ENCODE measurements around the gene NAT16. TPM values are rescaled to one million over a fixed set of nuclear protein-coding genes. Genes with fewer than 3 reads are reported as not detected.
"Not testable (repeated sequence)": the region's sequence is repeated elsewhere in the genome, so short reads cannot be mapped to it uniquely, and the experiment has no call there.

NAT16 gene
- total and polyA plus RNA-seq, 12 donors = 0.14 TPM; not detected in 11

GRCh38 chr7:101134399-101134980 lies 45.6 kb downstream of the NAT16 start:
- H3K36me3 ChIP-seq (replicated peaks in 1 of 2) = no peaks in the 10 kb centered on the region
- H3K27me3 ChIP-seq = no peaks in the 10 kb centered on the region
- no peaks in the 10 kb centered on the region for H3K9me3 ChIP-seq (replicated peaks in 1 of 3)
- peaks cover 0 to 15% of the 10 kb centered on the region in 2 donors for H3K4me1 ChIP-seq (replicated peaks in 1 of 2)
- H3K4me3 ChIP-seq = no peak overlapping the region
- WGBS, 4 donors = 78 to 88% (median 86%) methylated on average over 6 of the region's 6 CpGs
- intact Hi-C loops (cut with DNase I) = loop anchor here (5.0 kb wide), 1 partner anchor 37 kb away; no protein-coding TSS in a partner anchor
- TF ChIP-seq CTCF (IDR thresholded peaks at IDR 0.05) (no peak), POLR2A (IDR thresholded peaks at IDR 0.05) (no peak)
- no peak for DNase-seq
- H3K27ac ChIP-seq = no peak overlapping the region

GRCh38 chr7:101133621-101134398 lies 46.3 kb downstream of the NAT16 start:
- Histone ChIP-seq H3K4me1 (replicated peaks in 1 of 2) (peaks cover 0 to 12% of the 10 kb centered on the region in 2 donors), H3K36me3 (replicated peaks in 1 of 2) (no peaks in the 10 kb centered on the region), H3K4me3 (no peak overlapping the region), H3K27ac (no peak overlapping the region), H3K9me3 (replicated peaks in 1 of 3) (no peaks in the 10 kb centered on the region), H3K27me3 (no peaks in the 10 kb centered on the region)
- DNase-seq = no peak
- intact Hi-C loops (cut with DNase I) = loop anchor here (5.0 kb wide), 1 partner anchor 37 kb away; no protein-coding TSS in a partner anchor
- 78 to 89% (median 86%) methylated on average over 15 of the region's 15 CpGs for WGBS, 4 donors
- TF ChIP-seq POLR2A (IDR thresholded peaks at IDR 0.05) = no peak
- TF ChIP-seq CTCF (IDR thresholded peaks at IDR 0.05) = no peak

DNA sequence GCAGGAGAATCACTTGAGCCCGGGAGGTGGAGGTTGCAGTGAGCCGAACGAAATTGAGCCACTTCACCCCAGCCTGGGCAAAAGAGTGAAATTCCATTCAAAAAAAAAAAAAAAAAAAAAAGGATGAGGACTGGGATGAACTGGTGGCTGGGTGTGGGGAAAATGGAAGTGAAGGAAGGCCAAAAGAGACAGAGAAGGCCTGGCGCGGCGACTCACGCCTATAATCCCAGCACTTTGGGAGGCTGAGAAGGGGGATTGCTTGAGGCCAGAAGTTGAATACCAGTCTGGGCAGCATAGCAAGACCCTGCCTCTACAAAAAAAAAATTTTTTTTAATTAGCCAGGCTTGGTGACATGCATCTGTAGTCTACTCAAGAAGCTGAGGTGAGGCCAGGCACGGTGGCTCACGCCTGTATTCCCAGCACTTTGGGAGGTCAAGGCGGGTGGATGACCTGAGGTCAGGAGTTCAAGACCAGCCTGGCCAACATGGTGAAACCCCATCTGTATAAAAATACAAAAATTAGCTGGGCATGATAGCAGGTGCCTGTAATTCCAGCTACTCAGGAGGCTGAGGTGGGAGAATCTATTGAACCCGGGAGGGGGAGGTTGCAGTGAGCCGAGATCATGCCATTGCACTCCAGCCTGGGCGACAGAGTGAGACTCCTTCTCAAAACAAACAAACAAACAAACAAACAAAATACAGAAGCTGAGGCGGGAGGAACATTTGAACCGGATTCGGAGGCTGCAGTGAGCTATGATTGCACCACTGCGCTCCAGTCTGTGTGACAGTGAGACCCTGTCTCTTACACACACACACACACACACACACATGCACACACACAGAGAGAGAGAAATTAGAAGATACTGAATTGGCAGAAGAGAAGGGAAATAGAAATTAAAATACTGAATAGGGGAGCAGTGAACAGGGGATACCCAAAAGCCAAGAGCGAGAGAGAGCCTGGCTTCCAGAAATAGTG lies 47.2 kb downstream of the NAT16 start:
- not testable (repeated sequence) for H3K27me3 ChIP-seq; H3K27ac ChIP-seq; H3K4me1 ChIP-seq (replicated peaks in 1 of 2); DNase-seq; H3K36me3 ChIP-seq (replicated peaks in 1 of 2); H3K9me3 ChIP-seq (replicated peaks in 1 of 3); H3K4me3 ChIP-seq
- intact Hi-C loops (cut with DNase I) = loop anchor here (5.0 kb wide), 1 partner anchor 36 kb away; no protein-coding TSS in a partner anchor
- WGBS, 4 donors = 84 to 98% (median 90%) methylated on average over 18 of the region's 18 CpGs

GRCh38 chr7:101129603-101130117 lies 50.4 kb downstream of the NAT16 start:
- H3K27ac ChIP-seq = no peak overlapping the region
- TF ChIP-seq CTCF (IDR thresholded peaks at IDR 0.05) (no peak), POLR2A (IDR thresholded peaks at IDR 0.05) (no peak)
- no peaks in the 10 kb centered on the region for H3K27me3 ChIP-seq
- intact Hi-C loops (cut with DNase I) = loop anchor here (5.0 kb wide), 1 partner anchor 32 kb away; no protein-coding TSS in a partner anchor
- no peak for DNase-seq
- no peak overlapping the region for H3K4me3 ChIP-seq
- H3K9me3 ChIP-seq (replicated peaks in 1 of 3) = no peaks in the 10 kb centered on the region
- 86 to 95% (median 87%) methylated on average over 3 of the region's 3 CpGs for WGBS, 4 donors
- H3K36me3 ChIP-seq (replicated peaks in 1 of 2) = no peaks in the 10 kb centered on the region
- peaks cover 12 to 24% of the 10 kb centered on the region in 2 donors for H3K4me1 ChIP-seq (replicated peaks in 1 of 2)
